Stimulated activated CD4-positive, alpha-beta T cell treated with anti-CD3 and anti-CD28 coated beads, Interleukin-1b, Interleukin-23, amount 100 ng/mL, for 24 hours (primary cell): ENCODE results near the gene ABCG4.
A peak's percentile ranks its signal among the peaks of the same experiment; 100 is the strongest.
"Not testable (repeated sequence)": the region's sequence is repeated elsewhere in the genome, so short reads cannot be mapped to it uniquely, and the experiment has no call there.

Source experiments
- DNase-seq, 4 experiments: peaks; one replicate each; pipeline ENCODE4 v3.0.0-alpha.2; 2020; ENCODE audit warnings: low read depth in 4 of 4, low spot score in 1 of 4

Gene ABCG4

GRCh38 chr11:119180729-119181676 is 32.2 kb downstream of the ABCG4 start:
- DNase-seq, result no peak

GRCh38 chr11:119181677-119182412 is 33.0 kb downstream of the ABCG4 start:
- DNase-seq, result no peak

- DNase-seq, result not testable (repeated sequence)
Measured at GRCh38 chr11:119184399-119184798, 35.5 kb downstream of the ABCG4 start.

GRCh38 chr11:119185981-119186634 is 37.3 kb downstream of the ABCG4 start:
- DNase-seq, result no peak

- no peak for DNase-seq
Measured at GRCh38 chr11:119187123-119187892, 38.5 kb downstream of the ABCG4 start.

- DNase-seq, result no peak
Measured at GRCh38 chr11:119188067-119188466, 39.2 kb downstream of the ABCG4 start.

GRCh38 chr11:119188887-119189286 is 40.0 kb downstream of the ABCG4 start:
- DNase-seq, result no peak

- DNase-seq, result no peak
Measured at GRCh38 chr11:119189393-119189792, 40.5 kb downstream of the ABCG4 start.

GRCh38 chr11:119190531-119190930 is 41.7 kb downstream of the ABCG4 start:
- no peak for DNase-seq

- DNase-seq, result not testable (repeated sequence)
Measured at GRCh38 chr11:119191265-119191664, 42.4 kb downstream of the ABCG4 start.

- DNase-seq, result no peak
Measured at GRCh38 chr11:119192111-119192510, 43.3 kb downstream of the ABCG4 start.

- DNase-seq, result no peak
Measured at GRCh38 chr11:119193001-119193400, 44.1 kb downstream of the ABCG4 start.

- DNase-seq, result no peak
Measured at GRCh38 chr11:119193626-119194025, 44.8 kb downstream of the ABCG4 start.

- DNase-seq, result no peak
Measured at GRCh38 chr11:119194811-119195440, 46.1 kb downstream of the ABCG4 start.

- no peak for DNase-seq
Measured at GRCh38 chr11:119195680-119196079, 46.8 kb downstream of the ABCG4 start.

GRCh38 chr11:119196833-119197483 is 48.1 kb downstream of the ABCG4 start:
- DNase-seq, result peak; percentile 23 to 49 (median 48)

GRCh38 chr11:119198925-119199324 is 50.1 kb downstream of the ABCG4 start:
- DNase-seq, result no peak

- not testable (repeated sequence) for DNase-seq
Measured at GRCh38 chr11:119201236-119201635, 52.4 kb downstream of the ABCG4 start.

- no peak for DNase-seq
Measured at GRCh38 chr11:119202554-119202953, 53.7 kb downstream of the ABCG4 start.

- DNase-seq, result no peak
Measured at GRCh38 chr11:119204066-119204465, 55.2 kb downstream of the ABCG4 start.
